HG03558 (cell line): ENCODE results near the gene PPP1R37.

Experiments
- ATAC-seq: cut with Tn5 transposase; IDR thresholded peaks from one replicate; pipeline ENCODE4 v1.9.1; 2021; ENCODE audit warnings: moderate number of reproducible peaks; ENCODE audit not compliant: unreplicated experiment; ENCODE audit errors: extremely low read depth

The PPP1R37 gene

DNA sequence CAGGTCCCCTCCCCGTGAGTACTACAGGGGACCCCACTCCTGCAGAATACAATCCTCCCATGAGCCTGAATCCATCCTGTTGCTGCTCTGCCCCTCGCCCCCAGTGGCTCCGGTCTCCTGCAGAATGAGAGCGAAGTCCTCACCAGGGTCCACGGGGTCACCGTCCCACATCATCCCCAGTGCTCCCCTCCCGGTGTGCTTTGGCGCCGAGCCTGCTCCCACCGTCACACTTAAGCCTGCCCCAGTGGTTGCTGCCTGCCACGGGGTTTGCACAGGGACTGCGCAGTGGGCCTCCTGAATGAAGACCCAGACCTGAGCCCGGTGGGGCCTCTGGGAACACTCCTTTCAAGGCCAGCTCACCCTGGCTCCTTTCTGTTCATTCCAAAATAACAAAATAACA is 37.3 kb downstream of the PPP1R37 start:
- ATAC-seq, result no peak

DNA sequence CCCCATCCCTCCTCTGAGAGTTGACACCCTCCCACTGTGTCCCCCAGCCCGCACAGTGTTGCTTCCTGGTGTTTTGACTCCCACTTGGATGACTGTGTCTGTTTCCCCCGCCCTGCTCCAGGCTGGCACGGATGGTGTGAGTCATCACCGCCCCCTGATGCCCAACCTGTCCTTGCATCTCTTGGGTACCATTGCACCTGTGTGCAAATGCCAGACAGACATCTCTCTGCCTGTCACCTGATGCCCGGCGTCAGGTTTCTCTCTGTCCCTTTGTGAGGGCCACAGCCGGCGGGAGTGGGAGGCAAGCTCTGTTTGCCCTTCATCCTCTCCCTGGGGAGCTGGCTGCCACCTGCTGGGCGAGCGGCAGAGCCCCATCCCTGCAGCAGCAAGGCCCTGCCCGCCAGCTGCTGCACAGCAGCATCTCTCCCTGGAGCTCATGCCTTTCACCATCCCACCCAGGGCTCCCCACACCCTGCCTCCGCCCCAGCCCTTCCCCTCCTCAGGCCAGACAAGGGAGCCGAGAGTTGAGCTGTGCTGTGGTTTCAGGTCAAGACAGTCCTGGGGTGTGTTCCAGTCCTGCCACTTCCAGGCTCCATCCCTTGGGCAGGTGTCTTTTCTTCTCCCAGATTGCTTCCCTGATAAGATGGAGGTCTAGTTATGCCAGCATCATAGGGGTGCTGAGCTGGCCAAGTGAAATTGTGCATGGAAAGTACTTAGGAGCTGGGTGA is 38.1 kb downstream of the PPP1R37 start:
- no peak for ATAC-seq

DNA sequence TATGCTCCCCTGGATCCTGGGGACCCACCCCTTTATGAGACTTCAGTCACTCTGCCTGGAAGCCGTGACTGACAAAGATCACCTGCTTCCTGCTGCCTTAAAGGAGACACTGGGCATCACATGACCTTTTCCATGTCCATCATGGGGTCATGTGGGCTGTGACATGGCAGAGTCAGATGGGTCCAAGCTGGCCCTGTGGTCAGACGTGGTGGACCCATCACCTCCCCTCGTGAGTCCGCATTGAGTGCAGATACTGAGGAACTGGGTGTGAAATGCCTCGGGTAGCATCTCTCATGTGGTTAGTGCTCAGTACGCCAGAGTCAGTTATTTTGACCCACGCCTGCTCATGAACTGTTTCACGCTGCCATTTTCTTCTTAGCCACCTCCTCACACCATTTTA is 40.7 kb downstream of the PPP1R37 start:
- ATAC-seq, result no peak

DNA sequence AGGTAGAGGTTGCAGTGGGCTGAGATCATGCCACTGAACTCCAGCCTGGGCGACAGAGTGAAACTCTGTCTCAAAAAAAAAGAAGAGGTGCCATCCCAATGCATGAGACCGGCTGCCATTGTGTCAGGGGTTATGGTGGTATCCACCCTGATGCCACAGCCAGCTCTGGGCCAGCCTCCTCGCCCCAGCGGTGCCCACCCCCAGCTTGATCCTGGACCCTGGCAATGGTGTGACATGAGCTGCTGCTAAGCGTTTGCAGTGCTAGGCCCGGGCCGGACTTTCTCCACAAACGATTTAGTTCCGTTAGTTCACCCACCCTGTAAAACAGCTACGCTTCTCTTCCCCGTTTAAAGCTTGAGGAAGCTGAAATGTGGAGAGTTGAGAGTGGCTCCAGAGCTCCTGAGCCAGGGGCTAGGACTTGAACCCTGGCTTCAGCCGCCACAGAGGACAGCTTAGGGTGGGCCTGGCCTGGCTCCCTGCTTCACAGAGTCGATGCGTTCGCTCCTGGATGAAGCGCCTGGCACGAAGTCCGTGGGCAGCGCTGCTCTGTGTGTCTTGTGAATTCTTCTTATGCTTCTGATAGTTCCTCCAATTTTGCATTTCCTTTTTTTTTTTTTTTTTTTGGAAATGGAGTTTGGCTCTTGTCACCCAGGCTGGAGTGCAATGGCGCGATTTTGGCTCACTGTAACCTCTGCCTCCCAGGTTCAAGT is 42.4 kb downstream of the PPP1R37 start:
- no peak for ATAC-seq

DNA sequence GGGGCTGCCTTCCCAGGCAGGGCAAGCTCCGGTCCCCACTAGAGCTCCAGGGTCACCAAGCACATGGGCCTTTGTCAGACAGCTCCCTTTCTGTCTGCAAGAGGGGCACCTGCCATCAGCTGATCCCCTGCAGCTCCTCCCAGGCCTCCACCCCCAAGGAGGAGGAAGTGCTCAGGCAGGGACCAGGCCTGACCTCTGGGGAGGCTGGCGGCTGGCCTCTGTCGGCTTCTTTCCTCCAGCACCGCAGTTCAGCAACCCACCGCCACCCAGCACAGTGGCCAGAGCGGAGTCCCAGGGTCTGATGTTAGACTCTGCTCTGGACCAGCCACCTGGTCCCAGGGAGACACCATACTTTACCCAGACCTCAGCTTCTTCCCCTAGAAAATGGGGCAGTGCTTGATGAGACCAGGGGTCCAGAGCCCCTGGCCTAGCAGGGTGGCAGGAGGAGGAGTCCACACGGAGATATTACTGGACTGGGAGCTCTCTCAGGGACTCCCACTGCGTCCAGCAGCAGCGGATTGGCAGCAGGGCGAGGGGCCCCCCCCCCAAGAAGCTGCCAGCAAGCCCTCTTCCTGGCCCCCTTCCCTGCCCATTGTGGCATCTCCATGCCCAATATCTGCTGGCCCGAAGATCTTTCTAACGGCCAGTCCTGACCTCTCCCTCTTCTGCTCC is 43.7 kb downstream of the PPP1R37 start:
- ATAC-seq, result no peak

DNA sequence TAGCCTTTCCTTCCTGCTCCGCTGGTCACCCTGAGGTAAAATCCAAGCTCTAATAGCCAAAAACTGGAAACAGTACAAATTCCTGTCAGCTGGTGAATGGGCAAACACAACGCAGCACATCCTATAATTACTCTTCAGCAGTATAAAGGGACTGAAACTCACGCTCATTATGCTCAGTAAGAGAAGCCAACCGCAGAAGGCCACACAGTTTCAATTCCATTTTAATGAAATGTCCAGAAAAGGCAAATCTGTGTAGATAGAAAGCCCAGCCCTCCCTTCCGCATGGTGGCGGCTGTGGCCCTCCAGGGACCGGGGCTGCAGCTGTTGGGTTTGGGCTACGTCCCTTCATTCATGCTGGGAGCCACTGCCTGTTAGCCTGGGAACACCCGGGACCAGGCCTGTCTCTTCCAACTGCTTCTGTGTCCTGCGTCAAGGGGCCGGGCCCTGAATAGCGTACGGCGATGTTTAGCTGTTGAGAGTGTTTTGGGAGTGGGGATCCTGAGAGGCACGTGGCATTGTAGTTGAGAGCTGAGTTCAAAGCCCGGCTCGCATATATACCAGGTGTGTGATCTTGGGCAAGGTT is 44.3 kb downstream of the PPP1R37 start:
- ATAC-seq, result peak; percentile 65

DNA sequence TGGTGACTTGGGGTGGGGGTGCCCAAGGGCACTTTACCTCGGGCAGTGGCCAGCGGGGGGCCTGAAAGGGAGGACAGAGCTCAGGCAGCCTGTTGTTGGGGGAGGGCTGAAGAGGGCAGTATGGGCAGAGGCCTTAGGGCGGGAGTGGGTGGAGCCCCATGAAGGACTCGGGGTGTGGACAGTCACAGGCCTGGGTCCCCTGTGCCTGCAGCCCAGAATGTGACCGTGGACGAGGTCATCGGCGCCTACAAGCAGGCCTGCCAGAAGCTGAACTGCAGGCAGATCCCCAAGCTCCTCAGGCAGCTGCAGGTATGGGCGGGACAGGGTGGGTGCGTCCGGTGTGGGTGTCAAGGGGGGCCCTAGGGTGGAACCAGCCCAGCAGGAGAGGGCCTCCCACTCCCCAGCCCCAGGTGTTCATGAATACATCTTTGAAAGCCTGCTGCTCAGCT is 45.3 kb downstream of the PPP1R37 start:
- ATAC-seq, result no peak

DNA sequence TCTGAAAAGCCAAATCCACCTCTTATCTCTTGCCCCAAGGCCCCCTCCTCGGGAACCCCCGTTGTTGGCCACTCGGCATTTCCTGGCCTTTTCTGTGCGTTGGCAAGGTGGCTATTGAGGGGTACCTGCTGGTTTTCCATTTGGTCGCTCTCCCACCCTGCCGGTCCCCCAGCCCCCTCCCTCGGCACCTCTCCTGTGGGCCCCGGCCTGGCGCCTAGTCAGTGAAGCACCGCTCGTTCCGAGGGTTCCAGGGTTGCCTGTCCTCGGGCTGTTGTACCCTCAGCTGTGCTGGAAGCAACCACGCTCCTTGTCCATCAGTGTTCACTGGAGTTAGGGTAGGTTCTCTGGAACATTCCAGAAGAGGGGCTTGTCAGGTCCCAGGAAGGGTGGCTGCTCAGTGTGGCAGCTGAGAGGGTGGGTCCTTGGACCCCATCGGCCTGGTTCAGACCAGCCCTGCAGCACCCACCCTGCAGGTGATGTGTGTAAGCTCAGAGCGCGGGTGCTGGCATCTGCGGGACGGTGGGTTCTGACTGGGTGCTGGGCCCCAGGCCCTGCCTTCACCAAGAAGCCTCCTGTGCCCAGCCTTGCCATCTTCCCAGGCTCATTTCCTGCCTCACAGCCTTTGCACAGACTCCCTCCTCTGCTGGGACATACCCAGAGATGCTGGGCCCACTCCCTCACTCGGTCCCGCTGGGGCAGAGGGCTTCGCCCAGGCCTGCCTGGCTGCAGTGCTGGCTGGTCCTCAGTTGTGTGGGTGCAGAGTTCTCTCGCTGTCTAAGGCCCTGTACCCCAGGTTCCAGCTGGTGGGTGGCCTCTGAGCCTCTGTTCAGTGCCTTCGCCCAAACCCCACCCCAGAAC is 46.5 kb downstream of the PPP1R37 start:
- no peak for ATAC-seq

DNA sequence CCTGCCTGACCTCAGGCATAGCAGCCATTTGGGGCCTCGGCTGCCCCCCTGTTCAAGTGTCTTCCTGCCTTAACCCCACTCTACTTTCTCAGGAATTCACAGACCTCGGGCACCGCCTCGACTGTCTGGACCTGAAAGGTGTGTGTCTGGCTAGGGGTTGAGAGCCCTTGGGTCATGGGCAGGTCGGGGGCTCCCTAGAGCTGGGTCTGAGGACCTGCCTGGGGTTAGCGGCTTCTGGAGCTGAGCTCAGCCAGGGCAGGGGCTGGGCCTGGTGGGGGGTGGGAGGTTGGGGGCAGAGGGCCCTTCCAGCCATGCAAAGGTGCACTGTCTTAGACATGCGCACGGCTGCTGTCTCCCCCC is 47.1 kb downstream of the PPP1R37 start:
- no peak for ATAC-seq

DNA sequence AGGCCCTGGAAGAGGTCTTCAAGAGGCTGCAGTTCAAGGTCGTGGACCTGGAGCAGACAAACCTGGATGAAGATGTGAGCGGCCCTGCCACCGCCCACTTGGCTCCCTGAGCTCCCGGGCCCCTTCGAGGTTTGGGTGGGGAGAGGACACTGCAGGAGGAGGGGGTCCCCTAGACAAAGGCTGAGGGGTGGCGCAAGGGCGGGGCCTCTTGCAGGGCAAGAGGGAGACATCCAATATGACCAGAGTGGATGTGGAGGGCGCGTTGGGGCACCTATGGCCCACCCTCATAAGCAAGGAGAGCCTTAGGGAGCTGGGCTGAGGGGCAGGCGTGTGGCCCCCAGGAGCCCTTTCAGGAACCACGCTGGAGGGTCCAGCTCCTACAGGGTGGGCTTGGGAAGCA is 47.6 kb downstream of the PPP1R37 start:
- no peak for ATAC-seq

DNA sequence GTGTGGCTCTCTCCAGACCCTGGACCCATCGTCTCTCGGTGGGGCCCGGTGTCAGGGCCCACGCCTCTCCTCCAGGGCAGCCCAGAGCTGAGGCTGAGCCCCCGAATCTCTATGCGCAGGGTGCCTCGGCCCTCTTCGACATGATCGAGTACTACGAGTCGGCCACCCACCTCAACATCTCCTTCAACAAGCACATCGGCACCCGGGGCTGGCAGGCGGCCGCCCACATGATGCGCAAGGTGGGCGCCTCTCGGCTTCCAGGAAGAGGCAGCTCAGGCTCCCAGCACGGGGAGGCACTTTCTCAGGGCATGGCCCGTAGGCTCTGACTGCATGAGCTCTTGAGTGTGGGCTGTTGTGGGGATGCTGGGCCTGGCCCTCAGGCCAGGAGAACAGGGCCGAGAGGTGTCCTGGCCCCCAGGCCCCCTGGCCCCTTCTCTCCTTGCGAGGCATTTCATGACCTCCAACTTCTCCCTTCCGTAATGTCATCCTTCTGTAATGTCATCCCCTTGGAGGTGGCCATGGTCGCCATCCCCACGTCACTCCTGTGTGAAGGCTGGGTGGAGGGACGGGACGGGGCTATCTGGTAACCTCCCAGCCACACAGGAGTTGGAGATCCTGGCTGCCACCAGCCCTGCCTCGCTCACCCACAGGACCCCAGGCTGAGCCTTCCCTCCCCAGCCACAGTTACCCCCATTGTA is 48.4 kb downstream of the PPP1R37 start:
- no peak for ATAC-seq

DNA sequence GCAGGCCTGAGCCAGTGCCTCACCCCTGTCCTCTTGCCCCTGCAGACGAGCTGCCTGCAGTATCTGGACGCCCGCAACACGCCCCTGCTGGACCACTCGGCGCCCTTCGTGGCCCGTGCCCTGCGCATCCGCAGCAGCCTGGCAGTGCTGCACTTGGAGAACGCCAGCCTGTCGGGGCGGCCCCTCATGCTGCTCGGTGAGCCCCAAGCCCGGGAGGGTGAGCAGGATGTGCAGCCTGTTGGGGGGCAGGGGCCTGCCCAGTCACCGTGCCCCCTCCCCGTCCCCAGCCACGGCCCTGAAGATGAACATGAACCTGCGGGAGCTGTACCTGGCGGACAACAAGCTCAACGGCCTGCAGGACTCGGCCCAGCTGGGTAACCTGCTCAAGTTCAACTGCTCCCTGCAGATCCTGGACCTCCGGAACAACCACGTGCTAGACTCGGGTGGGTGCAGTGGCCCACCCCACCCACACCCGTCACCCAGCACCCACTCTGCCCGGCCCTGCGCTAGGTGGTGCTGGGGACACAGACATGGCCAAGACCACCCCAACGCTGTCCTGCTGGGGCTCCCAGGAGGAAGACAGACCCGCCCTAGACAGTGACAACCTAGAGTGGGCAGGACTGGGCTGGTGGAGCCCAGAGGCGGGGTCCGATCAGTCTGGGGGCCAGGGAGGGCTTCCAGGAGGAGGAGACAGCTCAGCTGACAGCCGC is 49.2 kb downstream of the PPP1R37 start:
- no peak for ATAC-seq

DNA sequence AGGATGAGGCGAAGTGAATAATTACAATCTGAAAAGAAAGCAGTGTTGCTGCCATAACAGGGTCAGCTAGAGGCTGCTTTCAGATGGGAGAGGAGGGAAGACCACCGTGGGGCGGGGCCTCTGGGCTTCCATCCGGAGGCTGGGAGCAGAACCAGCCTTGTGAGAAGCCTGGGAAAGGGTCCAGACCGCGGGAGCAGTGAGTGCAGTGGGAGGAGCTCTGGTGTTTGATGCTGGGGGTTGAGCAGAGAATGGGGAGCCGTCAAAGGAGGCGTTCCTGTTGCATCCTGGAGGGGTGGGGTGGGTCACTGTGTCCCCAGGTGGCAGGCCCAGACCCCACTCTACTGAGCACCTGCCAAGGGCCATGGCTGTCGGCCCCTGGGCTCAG is 49.7 kb downstream of the PPP1R37 start:
- no peak for ATAC-seq

DNA sequence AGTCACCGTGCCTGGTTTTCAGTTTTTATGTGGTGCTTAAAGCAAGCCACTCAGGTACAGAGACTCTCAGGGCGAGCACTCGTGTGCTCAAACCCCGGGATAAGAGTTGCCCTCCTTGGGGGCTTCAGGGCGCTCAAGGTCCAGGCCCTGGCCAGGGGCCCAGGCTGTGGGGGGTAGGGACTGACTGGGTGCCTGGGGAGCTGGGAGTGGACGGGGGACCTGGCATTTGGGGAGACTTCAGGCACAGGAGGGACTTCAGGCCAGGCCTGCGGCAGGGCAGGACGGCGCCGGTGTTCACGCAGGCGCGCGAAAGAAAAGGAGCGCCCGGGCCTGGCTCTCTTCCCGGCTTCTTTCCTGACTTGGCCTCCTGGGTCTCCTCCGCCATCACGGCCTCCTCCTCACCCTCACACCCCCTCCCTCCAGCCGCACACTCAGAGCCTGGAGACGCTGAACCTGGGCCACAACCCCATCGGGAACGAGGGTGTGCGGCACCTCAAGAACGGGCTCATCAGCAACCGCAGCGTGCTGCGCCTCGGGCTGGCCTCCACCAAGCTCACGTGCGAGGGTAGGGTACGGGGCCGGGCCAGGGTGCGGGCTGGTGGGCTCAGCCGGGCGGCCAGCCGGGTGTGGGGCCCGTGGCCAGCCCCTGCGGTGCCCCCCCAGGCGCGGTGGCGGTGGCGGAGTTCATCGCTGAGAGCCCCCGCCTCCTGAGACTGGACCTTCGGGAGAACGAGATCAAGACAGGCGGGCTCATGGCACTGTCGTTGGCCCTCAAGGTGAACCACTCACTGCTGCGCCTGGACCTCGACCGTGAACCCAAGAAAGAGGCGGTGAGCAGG is 51.7 kb downstream of the PPP1R37 start:
- ATAC-seq, result no peak

DNA sequence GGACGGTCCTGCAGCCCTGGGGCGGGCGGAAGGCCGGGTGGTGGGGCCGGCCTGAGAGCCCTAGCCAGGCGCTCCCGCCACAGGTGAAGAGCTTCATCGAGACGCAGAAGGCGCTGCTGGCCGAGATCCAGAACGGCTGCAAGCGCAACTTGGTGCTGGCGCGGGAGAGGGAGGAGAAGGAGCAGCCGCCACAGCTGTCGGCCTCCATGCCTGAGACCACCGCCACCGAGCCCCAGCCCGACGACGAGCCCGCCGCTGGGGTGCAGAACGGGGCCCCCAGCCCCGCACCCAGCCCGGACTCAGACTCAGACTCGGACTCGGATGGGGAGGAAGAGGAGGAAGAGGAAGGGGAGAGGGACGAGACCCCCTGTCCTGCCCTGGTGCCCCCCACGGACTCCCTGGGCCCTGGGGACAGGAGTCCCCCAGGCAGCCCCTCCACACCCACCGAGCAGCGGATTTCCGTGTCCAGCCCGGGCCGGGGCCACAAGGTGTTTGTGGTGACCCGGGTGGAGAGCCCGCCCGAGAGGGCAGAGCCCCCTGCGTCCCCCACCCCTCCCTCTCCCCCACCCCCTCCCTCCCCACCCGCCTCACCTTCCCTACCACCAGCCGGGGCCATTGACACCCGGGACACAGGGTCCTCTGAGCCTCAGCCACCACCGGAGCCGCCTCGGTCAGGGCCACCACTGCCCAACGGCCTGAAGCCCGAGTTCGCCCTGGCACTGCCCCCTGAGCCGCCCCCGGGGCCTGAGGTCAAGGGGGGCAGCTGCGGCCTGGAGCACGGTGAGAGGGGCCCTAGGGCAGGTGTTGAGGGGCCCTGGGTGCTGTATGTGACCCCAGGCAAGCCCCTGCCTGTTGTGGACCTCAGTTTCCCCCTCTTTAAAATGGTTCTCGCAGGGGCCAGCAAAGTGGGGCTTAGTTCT is 52.6 kb downstream of the PPP1R37 start:
- ATAC-seq, result no peak

DNA sequence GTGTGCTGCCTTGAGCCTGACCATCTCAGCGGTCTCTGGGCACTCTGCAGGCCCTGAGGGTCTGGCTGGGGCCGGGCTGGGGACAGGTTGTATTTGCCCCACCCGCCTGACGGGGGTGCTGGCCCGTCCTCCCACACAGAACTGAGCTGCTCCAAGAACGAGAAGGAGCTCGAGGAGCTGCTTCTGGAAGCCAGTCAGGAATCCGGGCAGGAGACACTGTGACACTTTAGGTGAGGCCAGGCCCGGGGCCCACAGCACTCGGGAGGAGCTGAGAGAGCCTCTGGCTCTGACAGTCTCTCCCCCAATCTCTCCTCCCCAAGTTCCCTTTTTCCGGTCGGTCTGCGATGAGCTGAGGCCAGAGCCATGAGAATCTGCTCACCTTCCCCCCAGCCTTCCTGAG is 53.3 kb downstream of the PPP1R37 start:
- ATAC-seq, result no peak

DNA sequence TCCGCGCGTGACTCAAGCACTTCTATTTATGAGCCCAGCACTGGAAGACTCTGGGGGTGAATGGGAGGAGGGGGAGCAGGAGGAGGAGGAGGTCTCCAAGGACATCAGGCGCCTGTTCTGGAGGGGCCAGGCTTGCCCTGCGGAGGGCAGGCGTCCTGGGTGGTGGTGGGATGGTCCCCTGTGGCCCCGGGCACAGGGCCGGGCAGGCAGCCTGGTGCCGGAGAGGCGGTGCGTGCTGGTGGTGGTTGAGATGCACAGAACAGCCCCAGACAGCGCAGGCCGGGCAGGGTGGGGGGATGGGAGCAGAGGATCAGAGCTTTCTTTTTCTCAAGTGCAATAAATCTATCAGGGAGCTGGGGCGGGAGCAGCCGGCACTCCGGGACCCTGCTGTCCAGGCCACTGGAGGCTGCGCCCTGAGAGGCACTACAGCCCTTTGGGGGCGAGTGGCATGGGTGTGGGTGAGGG is 53.8 kb downstream of the PPP1R37 start:
- ATAC-seq, result no peak
